NCI-H146 treated with DMSO at 0.1 percent for 48 hours (cell line): ENCODE data around the gene CUL3.
"Not testable (repeated sequence)": the region's sequence is repeated elsewhere in the genome, so short reads cannot be mapped to it uniquely, and the experiment has no call there.

Experiments used
- DNase-seq: peaks from one replicate; lab custom pipeline; 2025; ENCODE audit not compliant: unreplicated experiment; lab: John Stamatoyannopoulos, UW

Gene CUL3

GRCh38 chr2:224585211-224586088 lies at the start of gene CUL3:
Gene CUL3, minus strand, starts transcription at chr2:224585363. Its CDS starts 354 bp downstream, at chr2:224585009.
- DNase-seq, result peak; percentile 91

DNA sequence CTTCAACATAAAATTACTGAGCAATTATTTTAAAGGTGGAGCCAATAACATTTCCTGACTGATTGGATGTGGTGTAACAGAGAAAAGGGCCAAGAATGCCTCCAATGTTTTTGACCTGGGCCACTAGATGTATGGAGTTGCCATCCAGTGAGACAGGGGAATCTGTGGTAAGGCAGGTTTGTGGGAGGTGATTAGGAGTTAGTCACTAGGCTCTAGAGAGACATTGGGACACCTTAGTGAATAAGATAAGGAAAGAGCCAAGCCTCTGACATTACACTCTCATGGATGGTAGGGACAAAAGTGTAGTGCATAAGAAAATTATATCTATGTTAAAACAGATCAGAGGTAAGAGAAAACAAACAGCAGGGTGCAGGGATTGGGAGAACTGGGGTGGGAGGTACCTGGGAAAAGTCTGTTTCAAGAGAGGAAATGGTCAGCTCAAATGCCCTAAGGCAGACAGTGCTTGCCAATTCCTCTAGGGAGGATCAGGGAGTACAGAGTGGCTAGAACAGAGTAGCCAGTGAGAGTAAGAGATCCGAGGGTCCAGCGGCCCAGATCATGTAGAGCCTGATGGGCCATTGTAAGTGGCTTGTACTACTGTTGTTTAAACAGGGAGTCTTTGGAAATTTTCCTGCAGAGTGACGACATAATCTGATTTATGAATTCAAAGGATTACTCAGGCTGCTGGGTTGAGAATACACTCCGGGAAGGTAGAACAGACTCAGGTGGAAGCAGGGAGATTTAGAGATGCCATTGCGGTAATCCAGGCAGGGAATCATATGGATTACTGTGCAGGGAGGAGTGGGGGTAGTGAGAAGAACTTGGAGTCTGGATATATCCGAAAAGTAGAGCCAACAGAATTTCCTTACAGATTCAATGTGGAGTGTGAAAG lies 45.7 kb upstream of the CUL3 start:
- DNase-seq, result no peak

- no peak for DNase-seq
These were observed 43.3 kb upstream of the CUL3 start for GRCh38 chr2:224628416-224628815.

DNA sequence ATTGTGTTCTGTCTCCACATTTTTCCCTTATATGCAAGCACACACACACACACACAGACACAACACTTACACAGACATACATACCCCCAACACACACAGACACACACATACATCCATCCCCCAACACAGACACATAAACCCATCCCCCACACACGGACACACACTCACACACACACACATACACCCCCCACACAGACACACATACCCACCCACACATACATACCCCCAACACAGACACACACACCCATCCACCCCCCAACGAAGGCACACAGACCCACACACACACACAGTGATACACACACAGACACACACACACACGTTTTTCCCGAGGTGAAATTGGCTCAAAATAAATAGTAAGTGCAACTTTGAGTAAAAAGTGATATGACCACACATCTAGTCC lies 41.6 kb upstream of the CUL3 start:
- DNase-seq, result no peak

GRCh38 chr2:224613543-224614286 lies 28.6 kb upstream of the CUL3 start:
- DNase-seq, result no peak

DNA sequence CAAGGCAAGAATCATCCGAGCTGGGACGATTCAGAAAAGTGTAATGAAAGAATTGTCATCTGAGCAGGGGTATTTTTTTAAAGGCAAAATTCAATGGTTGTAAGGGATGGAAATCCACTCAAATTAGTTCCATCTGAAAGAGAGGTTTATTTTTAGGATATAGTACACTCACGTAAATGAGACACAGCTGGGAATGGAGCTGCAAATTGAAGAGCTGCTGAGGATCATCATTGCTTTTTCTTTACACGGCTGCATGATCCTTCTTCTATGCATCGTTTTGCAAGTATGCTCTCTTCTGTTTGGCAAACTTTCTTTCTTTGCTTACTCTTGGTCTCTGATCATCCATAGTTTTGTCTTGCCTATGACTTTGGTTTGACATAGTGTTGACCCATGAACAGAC lies 27.4 kb upstream of the CUL3 start:
- no peak for DNase-seq

DNA sequence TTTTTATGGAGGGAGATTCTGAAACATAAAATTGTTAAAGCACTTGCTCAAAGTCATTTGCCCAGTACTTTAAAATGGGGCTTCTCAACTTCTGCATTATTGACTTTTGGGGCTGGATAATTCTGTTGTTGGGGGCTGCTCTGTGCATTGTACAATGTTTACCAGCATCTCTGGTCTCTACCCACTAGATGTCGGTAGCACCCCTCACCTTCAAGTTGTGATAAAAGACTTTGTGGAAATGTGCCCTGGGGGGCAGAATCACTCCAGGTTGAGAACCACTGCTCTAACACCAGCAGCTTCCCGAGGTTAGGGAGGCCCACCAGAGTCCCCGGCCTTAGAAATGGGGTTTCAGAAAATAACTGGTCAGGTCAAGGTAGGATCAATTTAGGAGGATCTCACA lies 26.8 kb upstream of the CUL3 start:
- DNase-seq, result no peak

DNA sequence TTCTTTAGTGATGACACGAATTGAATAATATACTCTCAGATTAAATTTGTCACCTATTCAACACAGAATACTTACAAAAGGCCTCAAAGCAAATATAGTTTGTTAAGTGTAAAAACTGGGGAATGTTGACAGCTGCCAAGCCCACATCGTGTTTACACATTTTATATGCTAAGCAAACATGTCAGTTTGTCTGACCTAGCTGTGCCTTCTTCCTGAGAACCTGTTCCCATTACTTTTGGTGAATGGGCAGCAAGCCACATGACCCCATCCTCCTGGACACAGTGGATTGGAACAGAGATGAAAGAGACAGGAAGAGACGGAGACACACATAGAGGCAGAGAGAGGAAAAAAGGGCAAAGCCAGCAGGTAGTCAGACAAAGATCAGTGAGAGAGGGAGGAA lies 22.9 kb upstream of the CUL3 start:
- no peak for DNase-seq

- DNase-seq, result not testable (repeated sequence)
These were observed 18.8 kb upstream of the CUL3 start for GRCh38 chr2:224603746-224604500.

DNA sequence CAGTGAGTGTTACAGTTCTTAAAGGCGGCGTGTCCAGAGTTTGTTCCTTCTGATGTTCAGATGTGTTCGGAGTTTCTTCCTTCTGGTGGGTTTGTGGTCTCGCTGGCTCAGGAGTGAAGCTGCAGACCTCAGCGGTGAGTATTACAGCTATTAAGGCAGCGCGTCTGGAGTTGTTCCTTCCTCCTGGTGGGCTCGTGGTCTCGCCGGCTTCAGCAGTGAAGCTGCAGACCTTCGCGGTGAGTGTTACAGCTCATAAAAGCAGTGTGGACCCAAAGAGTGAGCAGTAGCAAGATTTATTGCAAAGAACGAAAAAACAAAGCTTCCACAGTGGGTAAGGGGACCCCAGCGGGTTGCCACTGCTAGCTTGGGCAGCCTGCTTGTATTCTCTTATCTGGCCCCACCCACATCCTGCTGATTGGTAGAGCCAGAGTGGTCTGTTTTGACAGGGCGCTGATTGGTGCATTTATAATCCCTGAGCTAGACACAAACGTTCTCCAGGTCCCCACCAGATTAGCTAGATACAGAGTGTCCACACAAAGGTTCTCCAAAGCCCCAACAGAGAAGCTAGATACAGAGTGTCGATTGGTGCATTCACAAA lies 17.7 kb upstream of the CUL3 start:
- not testable (repeated sequence) for DNase-seq

GRCh38 chr2:224601923-224602322 lies 16.8 kb upstream of the CUL3 start:
- DNase-seq, result no peak

- no peak for DNase-seq
These were observed 13.5 kb upstream of the CUL3 start for GRCh38 chr2:224598678-224599077.

- DNase-seq, result no peak
These were observed 11.1 kb upstream of the CUL3 start for GRCh38 chr2:224596289-224596688.

GRCh38 chr2:224595518-224595917 lies 10.4 kb upstream of the CUL3 start:
- DNase-seq, result no peak

GRCh38 chr2:224594840-224595239 lies 9.7 kb upstream of the CUL3 start:
- no peak for DNase-seq

DNA sequence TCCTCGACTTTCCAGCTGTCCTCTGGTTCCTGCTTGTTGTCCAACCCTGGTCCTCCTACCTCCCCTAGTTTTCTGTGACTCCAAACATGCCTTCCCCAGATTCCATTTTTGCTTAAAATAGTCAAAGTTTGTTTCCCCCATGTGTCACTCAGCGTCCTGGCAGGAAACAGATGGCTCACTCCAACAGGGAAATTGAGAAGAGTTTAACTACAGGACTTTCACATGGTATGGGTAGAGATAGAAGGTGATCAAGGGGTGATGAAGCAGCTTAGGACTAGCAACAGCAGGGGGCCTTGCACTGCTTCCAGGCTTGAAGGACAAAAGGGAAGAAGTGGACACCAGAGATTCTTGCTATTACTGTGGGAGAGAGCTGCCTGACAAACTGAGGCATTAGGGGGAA lies 6.1 kb upstream of the CUL3 start:
- no peak for DNase-seq

GRCh38 chr2:224586127-224586695 lies 1.0 kb upstream of the CUL3 start:
- DNase-seq, result no peak

- DNase-seq, result no peak
These were observed 365 bp downstream of the CUL3 start for GRCh38 chr2:224584785-224585210.

DNA sequence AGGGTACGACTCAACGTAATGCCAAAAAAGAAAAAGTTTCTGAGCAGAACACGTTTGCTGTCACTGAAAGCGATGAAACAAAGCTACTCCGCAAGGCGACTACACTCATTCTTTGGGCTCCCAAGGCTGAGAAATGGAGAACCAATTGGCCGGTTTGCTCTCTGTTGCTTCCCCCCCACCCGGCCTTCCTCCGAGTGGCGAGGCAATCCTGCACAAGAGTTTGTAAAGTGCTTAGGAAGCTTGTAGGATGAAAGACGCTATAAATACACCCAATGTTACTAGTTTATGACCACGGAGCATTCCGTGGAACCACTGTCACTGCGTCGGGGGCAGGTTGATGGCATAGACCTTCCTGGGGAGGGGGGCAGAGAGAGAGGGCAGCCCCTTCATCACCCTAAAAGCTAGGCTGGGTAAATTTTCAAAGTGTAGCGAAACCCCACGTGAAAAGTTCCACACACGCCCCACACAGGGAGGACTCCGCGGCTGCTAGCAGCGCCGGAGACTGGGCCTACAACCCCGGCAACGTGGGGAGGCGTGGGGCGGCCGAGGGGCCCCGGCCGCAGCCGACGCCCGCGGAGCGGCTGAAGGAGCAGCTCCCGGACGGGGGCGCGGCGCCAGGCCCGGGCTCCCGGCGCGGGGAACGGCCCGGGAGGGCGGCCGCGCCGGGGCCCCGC lies 915 bp downstream of the CUL3 start:
- DNase-seq, result no peak
